IMR-90 (cell line): ENCODE measurements around the gene MOB3A. TPM values are rescaled to one million over a fixed set of nuclear protein-coding genes. Genes with fewer than 3 reads are reported as not detected.

Experiments
- ATAC-seq: fragments of 200-7000 bp; cut with Tn5 transposase; 2 replicates; pipeline ENCODE4 v1.9.1; 2020; ENCODE audit warnings: low read depth, mild to moderate bottlenecking, moderate library complexity
- BruUV-seq: library from RNA; stranded (reverse); fragments of 400-500 nt; replicated peaks from 2 replicates; lab custom pipeline; 2021; lab: Mats Ljungman, UMichigan
- CTCF ChIA-PET: fragments of 300-600 bp; formaldehyde crosslinking; extraction: SDS; loops from one replicate; lab custom pipeline; 2021; ENCODE audit warnings: antibody characterized with exemption; lab: Yijun Ruan, JAX
- POLR2A ChIA-PET: fragments of 300-600 bp; sonication (Branson Sonifier 250); formaldehyde crosslinking; loops from one replicate; lab custom pipeline; 2022; ENCODE audit warnings: antibody characterized with exemption; ENCODE audit not compliant: unreplicated experiment; lab: Charles Lee
- DNase-seq: peaks from one replicate; pipeline ENCODE4 v3.0.0; 2013
- H2AFZ ChIP-seq: replicated peaks from 2 replicates; pipeline ENCODE3; 2013; ENCODE audit warnings: low read length, mild to moderate bottlenecking; ENCODE audit not compliant: poor library complexity
- H2AK5ac ChIP-seq: 2 replicates; pipeline ENCODE4 v1.6.1; 2013; ENCODE audit warnings: low read depth, low read length, inconsistent platforms
- H2AK9ac ChIP-seq: replicated peaks from 2 replicates; pipeline ENCODE3; 2013; ENCODE audit warnings: mild to moderate bottlenecking, low read depth, low read length, moderate library complexity; ENCODE audit not compliant: poor library complexity
- H2BK120ac ChIP-seq: 2 replicates; pipeline ENCODE4 v1.6.1; 2013; ENCODE audit warnings: low read depth, low read length, inconsistent platforms
- H2BK15ac ChIP-seq: 3 replicates; pipeline ENCODE4 v1.6.1; 2013; ENCODE audit warnings: low read depth, low read length, inconsistent platforms
- H2BK20ac ChIP-seq: 2 replicates; pipeline ENCODE4 v1.6.1; 2013; ENCODE audit warnings: low read depth, mild to moderate bottlenecking, inconsistent platforms, low read length, moderate library complexity
- H2BK5ac ChIP-seq: 2 replicates; pipeline ENCODE4 v1.6.1; 2013; ENCODE audit warnings: mild to moderate bottlenecking, low read depth, low read length, inconsistent platforms; ENCODE audit not compliant: poor library complexity, severe bottlenecking
- H3K14ac ChIP-seq: replicated peaks from 2 replicates; pipeline ENCODE4 v1.6.1; 2013; ENCODE audit warnings: low read depth, low read length, inconsistent platforms
- H3K18ac ChIP-seq: 2 replicates; pipeline ENCODE4 v1.6.1; 2013; ENCODE audit warnings: low read depth, low read length, control low read depth
- H3K23ac ChIP-seq: 2 replicates; pipeline ENCODE4 v1.6.1; 2013; ENCODE audit warnings: low read depth, low read length, inconsistent platforms
- H3K27ac ChIP-seq: 2 replicates; pipeline ENCODE4 v1.5.1; 2013; ENCODE audit warnings: mild to moderate bottlenecking, control low read depth, low read length; ENCODE audit not compliant: insufficient read depth
- H3K27me3 ChIP-seq: 2 replicates; pipeline ENCODE4 v1.6.1; 2013; ENCODE audit warnings: low read length; ENCODE audit not compliant: control insufficient read depth, insufficient read depth
- H3K36me3 ChIP-seq: 2 replicates; pipeline ENCODE4 v1.6.1; 2013; ENCODE audit warnings: low read length, mixed read lengths; ENCODE audit not compliant: control insufficient read depth, insufficient read depth
- H3K4ac ChIP-seq: 2 replicates; pipeline ENCODE4 v1.6.1; 2013; ENCODE audit warnings: low read depth, low read length, inconsistent platforms
- H3K4me1 ChIP-seq: 2 replicates; pipeline ENCODE4 v1.6.1; 2013; ENCODE audit warnings: low read length, mixed read lengths; ENCODE audit not compliant: control insufficient read depth, insufficient read depth
- H3K4me2 ChIP-seq: 2 replicates; pipeline ENCODE4 v1.6.1; 2013; ENCODE audit warnings: low read depth, mild to moderate bottlenecking, control low read depth, low read length, moderate library complexity
- H3K4me3 ChIP-seq: 2 replicates; pipeline ENCODE4 v1.5.1; 2013; ENCODE audit warnings: low read depth, mild to moderate bottlenecking, control low read depth, low read length, moderate library complexity; ENCODE audit not compliant: insufficient read depth
- H3K56ac ChIP-seq: 2 replicates; pipeline ENCODE4 v1.6.1; 2013; ENCODE audit warnings: low read length, inconsistent platforms; ENCODE audit not compliant: insufficient read depth; ENCODE audit errors: extremely low read depth
- H3K79me1 ChIP-seq, 2 experiments: 2 replicates each; pipeline ENCODE4 v1.6.1; 2013; ENCODE audit warnings: low read length in 2 of 2, inconsistent platforms in 1 of 2, low read depth in 1 of 2
- H3K9ac ChIP-seq: 2 replicates; pipeline ENCODE4 v1.6.1; 2013; ENCODE audit warnings: low read depth, low read length, control low read depth
- H3K9me1 ChIP-seq: 2 replicates; pipeline ENCODE4 v1.6.1; 2013; ENCODE audit warnings: low read length, inconsistent platforms; ENCODE audit not compliant: insufficient read depth
- H3K9me3 ChIP-seq: 2 replicates; pipeline ENCODE4 v1.6.1; 2013; ENCODE audit warnings: low read length; ENCODE audit not compliant: control insufficient read depth, insufficient read depth
- H4K20me1 ChIP-seq: 2 replicates; pipeline ENCODE4 v1.6.1; 2013; ENCODE audit warnings: low read length, inconsistent platforms; ENCODE audit not compliant: insufficient read depth
- H4K5ac ChIP-seq: 2 replicates; pipeline ENCODE4 v1.6.1; 2013; ENCODE audit warnings: mild to moderate bottlenecking, low read depth, low read length, control low read depth
- H4K8ac ChIP-seq, 2 experiments: 2 replicates each; pipeline ENCODE4 v1.6.1; 2013; ENCODE audit warnings: low read depth in 2 of 2, low read length in 2 of 2, control low read depth in 1 of 2, inconsistent platforms in 1 of 2
- H4K91ac ChIP-seq: 2 replicates; pipeline ENCODE4 v1.6.1; 2013; ENCODE audit warnings: low read depth, low read length, inconsistent platforms; ENCODE audit not compliant: insufficient read depth
- BHLHE40 ChIP-seq: fragments of 150-350 bp; IDR thresholded peaks from 2 replicates; pipeline ENCODE4 v1.6.1; 2016; ENCODE audit warnings: mild to moderate bottlenecking, low read depth, low read length
- CEBPB ChIP-seq: IDR thresholded peaks from 2 replicates; pipeline ENCODE4 v1.6.1; 2012; ENCODE audit warnings: low read depth, low read length, improper control_type of control experiment
- CHD1 ChIP-seq: IDR thresholded peaks from 2 replicates; pipeline ENCODE4 v1.6.1; 2012; ENCODE audit warnings: low read depth, low read length, improper control_type of control experiment
- CTCF ChIP-seq: conservative IDR thresholded peaks from 2 replicates; pipeline ENCODE4 v1.5.1; 2012; ENCODE audit warnings: mild to moderate bottlenecking, low read depth, low read length, improper control_type of control experiment
- ELK1 ChIP-seq: fragments of 150-350 bp; IDR thresholded peaks from 2 replicates; pipeline ENCODE4 v1.6.1; 2016; ENCODE audit warnings: low read depth, mild to moderate bottlenecking, low read length, moderate library complexity, borderline replicate concordance
- FOS ChIP-seq: fragments of 150-350 bp; IDR thresholded peaks from 2 replicates; pipeline ENCODE4 v1.6.1; 2016; ENCODE audit warnings: low read depth, low read length
- MAFK ChIP-seq: IDR thresholded peaks from 2 replicates; pipeline ENCODE4 v1.6.1; 2012; ENCODE audit warnings: low read depth, low read length, improper control_type of control experiment
- MAZ ChIP-seq: IDR thresholded peaks from 2 replicates; pipeline ENCODE4 v1.6.1; 2012; ENCODE audit warnings: low read depth, mild to moderate bottlenecking, low read length, improper control_type of control experiment, moderate library complexity, borderline replicate concordance
- NFE2L2 ChIP-seq: fragments of 150-350 bp; IDR thresholded peaks from 2 replicates; pipeline ENCODE4 v1.6.1; 2016; ENCODE audit warnings: low read depth, mild to moderate bottlenecking, low read length
- POLR2A ChIP-seq: IDR thresholded peaks from 2 replicates; pipeline ENCODE4 v1.6.1; 2012; ENCODE audit warnings: mild to moderate bottlenecking, low read depth, low read length
- RAD21 ChIP-seq: IDR thresholded peaks from 2 replicates; pipeline ENCODE4 v1.6.1; 2012; ENCODE audit warnings: low read length, improper control_type of control experiment
- RCOR1 ChIP-seq: IDR thresholded peaks from 2 replicates; pipeline ENCODE4 v1.6.1; 2012; ENCODE audit warnings: mild to moderate bottlenecking, low read length, improper control_type of control experiment; ENCODE audit not compliant: insufficient replicate concordance
- RFX5 ChIP-seq: IDR thresholded peaks from 2 replicates; pipeline ENCODE4 v1.8.0; 2012; ENCODE audit warnings: low read depth, mild to moderate bottlenecking, low read length, moderate library complexity
- SMC3 ChIP-seq: fragments of 150-350 bp; IDR thresholded peaks from 2 replicates; pipeline ENCODE4 v1.6.1; 2016; ENCODE audit warnings: low read depth, mild to moderate bottlenecking, antibody characterized with exemption, low read length, moderate library complexity
- WGBS, 2 experiments: methylation state at CpG; one replicate each; pipeline versions ENCODE4 v1.1.5 to v1.1.7; 2013; ENCODE audit warnings: missing lambda C conversion rate in 2 of 2; ENCODE audit not compliant: insufficient read length in 1 of 2; ENCODE audit errors: extremely low coverage in 2 of 2; 5-methylcytosine and 5-hydroxymethylcytosine counted together
- dilution Hi-C: fragments of 300-500 bp; cut with HindIII; formaldehyde crosslinking; loops from one replicate; pipeline ENCODE4 v1.14.3; 2018; ENCODE audit warnings: low sequenced_read_pairs; ENCODE audit not compliant: unreplicated experiment
- in situ Hi-C: fragments of 300-500 bp; cut with MboI; formaldehyde crosslinking; loops from 3 replicates; pipeline ENCODE4 v1.14.3; 2019; ENCODE audit warnings: low sequenced_read_pairs, inconsistent platforms, mixed read lengths
- intact Hi-C: fragments of 100-400 bp; cut with micrococcal nuclease; formaldehyde crosslinking; loops from 2 replicates; pipeline ENCODE4 v1.10.0; 2022
- polyA plus RNA-seq, 3 experiments: library from polyadenylated mRNA; depleted of rRNA; stranded (reverse); fragments of >200 nt; gene quantifications; 2 replicates each; pipeline ENCODE4 v1.2.3, GENCODE V29; 2012; ENCODE audit warnings: low replicate concordance in 1 of 3
- total RNA-seq: library from RNA; depleted of rRNA; stranded (reverse); fragments of >200 nt; gene quantifications from 2 replicates; pipeline ENCODE4 v1.2.3, GENCODE V29; 2012

MOB3A gene
- total and polyA plus RNA-seq, 2 of the 4 experiments (the other 2 are of a cell fraction) = 9.3 to 26.5 TPM

- no peak for TF ChIP-seq BHLHE40
Measured at GRCh38 chr19:2043961-2044708, 52.0 kb downstream of the MOB3A start (continued).

- no peak overlapping the region for H2BK15ac ChIP-seq
- no peak overlapping the region for H3K9ac ChIP-seq
- H3K4me3 ChIP-seq = no peak overlapping the region
- H3K23ac ChIP-seq = no peak overlapping the region
- H4K5ac ChIP-seq = no peak overlapping the region
- in situ Hi-C loops (no loop called here), intact Hi-C loops (no loop called here), dilution Hi-C loops (no loop called here)
- H3K79me1 ChIP-seq = peaks cover 5 to 49% of the 10 kb centered on the region in 2 experiments; a peak in 3 of 4 replicates
- H2AK9ac ChIP-seq = peak overlapping the region; percentile 95
- no peak overlapping the region; a peak in 1 of 4 replicates for H4K8ac ChIP-seq
- H3K4me2 ChIP-seq = no peak overlapping the region
- no peak overlapping the region for H3K18ac ChIP-seq
- no peak overlapping the region; the same call in 1 of the 2 replicates for H2AK5ac ChIP-seq
- BruUV-seq = no TSS peak
- no peak overlapping the region for H2BK20ac ChIP-seq
- DNase-seq (no peak), ATAC-seq (no peak)
- no peak overlapping the region for H3K56ac ChIP-seq
- ChIA-PET POLR2A (no interaction called here), CTCF (no interaction called here)
- H2BK5ac ChIP-seq = no peak overlapping the region
- peaks cover 39% of the 10 kb centered on the region for H4K20me1 ChIP-seq
- H3K36me3 ChIP-seq = peaks cover 53% of the 10 kb centered on the region
- no peaks in the 10 kb centered on the region for H3K9me3 ChIP-seq
- TF ChIP-seq RCOR1 = no peak
- TF ChIP-seq FOS = no peak
- no peak for TF ChIP-seq RAD21
- TF ChIP-seq ELK1 = no peak
- no peak for TF ChIP-seq POLR2A
- no peak for TF ChIP-seq MAZ
- no peak for TF ChIP-seq RFX5
- TF ChIP-seq MAFK = no peak
- TF ChIP-seq NFE2L2 = no peak
- no peak for TF ChIP-seq CHD1
- TF ChIP-seq CEBPB = no peak
- TF ChIP-seq CTCF = no peak
- TF ChIP-seq SMC3 = no peak
- peaks cover 22% of the 10 kb centered on the region for H3K4me1 ChIP-seq
- WGBS, 2 experiments = 86% methylated on average over 6 of the region's 9 CpGs; no CpG with 5 or more reads in 1 of the 2 experiments
- H2AFZ ChIP-seq = no peak overlapping the region
- no peak overlapping the region for H3K27ac ChIP-seq
- H3K14ac ChIP-seq = no peak overlapping the region
- no peak overlapping the region for H3K4ac ChIP-seq
- H2BK120ac ChIP-seq = no peak overlapping the region
- 0 out of 2 replicates have a peak, but pooled peaks cover 4% of the 10 kb centered on the region for H3K9me1 ChIP-seq
- no peak overlapping the region for H4K91ac ChIP-seq
- no peaks in the 10 kb centered on the region for H3K27me3 ChIP-seq
Measured at GRCh38 chr19:2043251-2043641, 52.9 kb downstream of the MOB3A start.
